NCI-H226 (cell line): ENCODE results near the gene FAM149A.

ENCODE experiments used
- DNase-seq: peaks from one replicate; pipeline ENCODE4 v3.0.0-alpha.2; 2015

FAM149A gene

GRCh38 chr4:186104114-186104889, at the start of gene FAM149A:
TSS of gene FAM149A (plus strand) at chr4:186104704.
- no peak for DNase-seq

GRCh38 chr4:186058253-186058979, 46.1 kb upstream of the FAM149A start:
- DNase-seq, result no peak

- no peak for DNase-seq
Measured at GRCh38 chr4:186058980-186059316, 45.6 kb upstream of the FAM149A start.

- DNase-seq, result no peak
Measured at GRCh38 chr4:186061921-186062320, 42.6 kb upstream of the FAM149A start.

GRCh38 chr4:186067757-186068385, 36.6 kb upstream of the FAM149A start:
- DNase-seq, result no peak

GRCh38 chr4:186068581-186069348, 35.7 kb upstream of the FAM149A start, which contains the start of gene TLR3:
TSS of gene TLR3 (plus strand) at chr4:186069156. CDS start at chr4:186076620, 7,464 bp downstream.
- no peak for DNase-seq

- no peak for DNase-seq
Measured at GRCh38 chr4:186069729-186070128, 34.8 kb upstream of the FAM149A start.

- no peak for DNase-seq
Measured at GRCh38 chr4:186072516-186072915, 32.0 kb upstream of the FAM149A start.

GRCh38 chr4:186074189-186074588, 30.3 kb upstream of the FAM149A start:
- DNase-seq, result no peak

GRCh38 chr4:186078981-186079638, 25.4 kb upstream of the FAM149A start:
- DNase-seq, result no peak

- no peak for DNase-seq
Measured at GRCh38 chr4:186079694-186080093, 24.8 kb upstream of the FAM149A start.

- DNase-seq, result no peak
Measured at GRCh38 chr4:186081202-186081807, 23.2 kb upstream of the FAM149A start.

- DNase-seq, result no peak
Measured at GRCh38 chr4:186082221-186082620, 22.3 kb upstream of the FAM149A start.

GRCh38 chr4:186088523-186088922, 16.0 kb upstream of the FAM149A start:
- DNase-seq, result no peak

- DNase-seq, result no peak
Measured at GRCh38 chr4:186092296-186092695, 12.2 kb upstream of the FAM149A start.

GRCh38 chr4:186095406-186095805, 9.1 kb upstream of the FAM149A start:
- no peak for DNase-seq

GRCh38 chr4:186096681-186097165, 7.8 kb upstream of the FAM149A start:
- DNase-seq, result no peak

- no peak for DNase-seq
Measured at GRCh38 chr4:186097386-186097785, 7.1 kb upstream of the FAM149A start.

- no peak for DNase-seq
Measured at GRCh38 chr4:186102931-186103330, 1.6 kb upstream of the FAM149A start.

GRCh38 chr4:186104890-186105646, 564 bp downstream of the FAM149A start:
- no peak for DNase-seq
